ENCODE measurements around the gene STH.

Gene STH

DNA sequence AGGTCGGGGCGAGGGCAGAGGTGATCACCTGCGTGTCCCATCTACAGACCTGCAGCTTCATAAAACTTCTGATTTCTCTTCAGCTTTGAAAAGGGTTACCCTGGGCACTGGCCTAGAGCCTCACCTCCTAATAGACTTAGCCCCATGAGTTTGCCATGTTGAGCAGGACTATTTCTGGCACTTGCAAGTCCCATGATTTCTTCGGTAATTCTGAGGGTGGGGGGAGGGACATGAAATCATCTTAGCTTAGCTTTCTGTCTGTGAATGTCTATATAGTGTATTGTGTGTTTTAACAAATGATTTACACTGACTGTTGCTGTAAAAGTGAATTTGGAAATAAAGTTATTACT lies 28.9 kb downstream of the STH start:
- no peak for DNase-seq (ENCODE audit: low spot score)

DNA sequence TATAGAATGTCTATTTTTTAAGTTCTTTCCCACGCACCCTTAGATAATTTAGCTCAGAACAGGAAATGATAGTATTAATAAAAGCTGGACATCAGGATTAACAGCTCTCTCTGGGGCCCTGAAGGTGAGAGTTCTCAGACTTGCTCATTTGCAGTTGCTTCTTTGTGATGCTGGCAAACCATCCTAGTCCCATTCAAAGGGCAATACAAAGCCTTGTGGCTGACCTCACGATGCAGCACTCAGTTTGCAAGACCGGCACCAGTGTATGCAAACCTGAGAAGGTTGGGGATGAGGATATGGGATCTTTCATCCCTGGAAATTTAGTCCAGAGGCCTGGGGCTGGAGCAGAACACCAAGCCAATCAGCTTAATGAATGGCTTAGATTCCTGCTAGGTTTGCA lies 29.3 kb downstream of the STH start:
- no peak for DNase-seq (ENCODE audit: low spot score)

DNA sequence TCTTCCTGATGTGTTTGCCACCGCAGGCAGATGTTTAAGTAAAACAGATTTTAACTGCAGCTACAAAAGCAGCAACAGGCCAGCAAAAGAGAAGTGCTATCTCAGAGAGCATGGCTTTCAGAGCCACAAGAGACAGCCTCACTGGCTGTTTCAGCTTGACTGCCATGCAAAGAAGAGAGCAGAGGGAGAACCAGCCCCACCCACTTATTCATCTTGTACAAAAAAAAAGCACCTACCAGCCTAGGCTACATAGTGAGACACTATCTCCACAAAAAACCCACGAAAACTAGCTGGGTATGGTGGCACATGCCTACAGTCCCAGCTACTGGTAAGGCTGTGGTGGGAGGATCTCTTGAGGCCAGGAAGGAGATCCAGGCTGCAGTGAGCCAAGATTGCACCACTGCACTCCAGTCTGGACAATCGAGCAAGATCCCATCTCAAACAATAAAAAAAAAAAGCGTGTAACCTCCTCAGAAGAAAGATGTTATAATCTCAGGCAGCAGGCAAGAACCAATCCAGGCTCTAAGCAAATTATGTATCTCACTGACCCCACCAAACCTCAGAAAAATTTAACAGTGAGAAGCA lies 30.0 kb downstream of the STH start:
- peak; percentile 46 for DNase-seq (ENCODE audit: low spot score)

DNA sequence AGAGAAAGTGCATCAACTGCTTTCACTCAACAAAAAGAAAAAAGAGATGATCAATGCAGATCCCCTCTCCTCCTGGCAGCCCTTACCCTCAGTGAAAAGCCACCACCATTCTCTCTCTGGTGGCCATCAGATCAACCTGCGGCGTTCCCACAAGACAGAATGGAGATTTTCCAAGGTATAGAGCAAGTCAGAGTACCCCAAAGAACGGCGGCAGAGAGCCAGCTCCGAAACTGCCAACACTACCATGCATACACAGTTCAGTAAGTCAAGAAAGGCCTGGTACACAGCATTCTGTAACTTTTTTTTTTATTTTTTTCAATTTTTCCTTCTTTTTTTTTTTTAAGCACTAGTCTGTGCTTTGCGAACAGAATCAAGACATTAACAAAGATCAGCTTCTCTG lies 30.6 kb downstream of the STH start:
- no peak for DNase-seq (ENCODE audit: low spot score)

DNA sequence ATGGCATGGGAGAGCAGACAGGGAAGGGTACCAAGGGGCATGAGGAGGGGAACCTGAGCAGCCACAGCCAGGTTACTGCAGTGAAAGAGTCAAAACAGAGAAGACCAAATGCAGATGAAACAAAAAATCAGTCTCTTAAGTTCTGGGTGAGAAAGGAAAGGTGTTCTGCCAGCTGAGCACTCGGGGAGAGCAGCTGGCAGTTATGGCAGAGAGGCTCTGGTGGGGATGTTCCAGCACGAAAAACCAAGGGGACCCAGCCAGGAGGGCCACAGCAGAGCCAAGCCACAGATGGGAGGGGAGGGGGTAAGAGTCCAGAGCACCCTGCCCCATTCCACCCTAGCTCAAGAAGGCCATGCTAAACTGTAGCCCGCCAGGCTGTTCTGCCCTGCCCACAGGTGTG lies 31.7 kb downstream of the STH start:
- DNase-seq (ENCODE audit: low spot score): no peak

DNA sequence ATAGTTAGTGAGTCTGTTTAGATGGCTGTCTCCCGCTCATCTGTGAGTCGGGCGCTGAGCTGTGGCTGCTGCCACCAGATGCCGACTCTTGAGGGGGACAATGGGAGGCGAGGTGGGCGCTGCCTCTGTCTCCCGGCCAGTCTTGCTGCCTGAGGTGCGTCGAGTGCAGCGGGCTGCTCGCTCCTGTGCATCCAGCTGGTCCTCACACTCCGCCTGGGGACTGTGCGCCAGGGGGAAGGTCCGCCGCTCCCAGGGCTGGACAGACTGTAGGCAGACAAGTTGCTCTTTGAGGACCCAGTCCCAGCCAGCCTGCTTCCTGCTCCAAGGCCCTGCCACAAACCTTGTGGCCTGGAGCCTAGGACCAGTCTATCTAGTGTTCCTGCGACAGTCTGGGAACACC lies 32.4 kb downstream of the STH start:
- DNase-seq (ENCODE audit: low spot score): no peak

DNA sequence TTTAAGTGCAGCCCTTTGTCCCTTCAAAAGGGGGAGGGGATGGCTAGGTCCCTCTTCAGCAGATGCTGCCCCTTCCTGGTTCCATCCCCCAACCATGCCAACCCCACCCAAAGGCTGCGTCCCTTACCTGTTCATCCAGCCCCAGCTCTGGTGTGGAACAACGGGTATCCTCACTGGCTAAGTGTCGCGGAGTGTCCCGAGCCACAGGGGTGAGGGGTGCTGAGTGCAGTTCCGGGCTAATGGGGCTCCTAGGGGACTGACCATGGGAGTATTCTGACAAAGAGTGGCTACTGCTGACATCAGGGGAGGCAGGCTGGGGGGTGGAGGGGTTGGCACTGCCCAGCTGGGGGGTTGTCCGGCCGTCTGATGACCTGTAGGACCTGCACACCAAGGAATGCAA lies 32.9 kb downstream of the STH start:
- DNase-seq (ENCODE audit: low spot score): no peak

DNA sequence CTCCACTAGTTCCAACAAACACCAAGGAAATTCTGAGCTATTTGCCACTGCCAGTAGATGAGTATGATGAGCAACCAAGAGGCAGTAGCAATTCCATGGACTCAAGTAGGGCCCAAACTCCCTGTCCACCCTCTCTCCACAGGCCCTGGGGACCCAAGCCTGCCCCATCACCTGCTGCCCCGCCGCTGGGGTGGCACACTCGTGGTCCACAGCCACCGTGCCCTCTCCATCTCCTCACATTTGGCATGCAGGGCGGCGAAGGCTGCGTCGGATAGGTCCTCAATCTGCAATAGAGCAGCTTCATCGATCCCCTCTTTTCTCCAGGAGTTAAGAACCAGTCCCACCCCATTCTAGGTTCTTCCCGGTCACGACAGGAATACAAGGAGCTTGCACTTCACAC lies 33.9 kb downstream of the STH start:
- DNase-seq (ENCODE audit: low spot score): no peak

DNA sequence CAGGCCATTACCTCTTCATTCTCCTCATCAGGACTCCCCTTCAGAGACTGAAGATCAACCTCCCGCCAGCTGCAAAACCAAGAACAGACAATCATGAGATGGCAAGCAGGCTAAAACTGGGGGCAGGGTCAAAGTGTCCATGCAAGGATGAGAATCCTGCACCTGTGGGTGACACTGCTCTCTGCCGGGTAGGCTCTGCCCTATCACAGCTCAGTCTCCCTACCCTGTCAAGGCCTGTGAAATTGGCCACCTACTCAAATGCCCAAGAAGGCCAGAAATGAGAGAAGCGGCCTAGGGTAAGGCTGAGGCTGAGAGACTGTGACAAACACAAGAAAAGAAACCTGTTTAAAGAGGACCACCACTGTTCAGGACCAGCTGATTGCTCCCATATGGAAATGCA lies 34.3 kb downstream of the STH start:
- DNase-seq (ENCODE audit: low spot score): no peak

DNA sequence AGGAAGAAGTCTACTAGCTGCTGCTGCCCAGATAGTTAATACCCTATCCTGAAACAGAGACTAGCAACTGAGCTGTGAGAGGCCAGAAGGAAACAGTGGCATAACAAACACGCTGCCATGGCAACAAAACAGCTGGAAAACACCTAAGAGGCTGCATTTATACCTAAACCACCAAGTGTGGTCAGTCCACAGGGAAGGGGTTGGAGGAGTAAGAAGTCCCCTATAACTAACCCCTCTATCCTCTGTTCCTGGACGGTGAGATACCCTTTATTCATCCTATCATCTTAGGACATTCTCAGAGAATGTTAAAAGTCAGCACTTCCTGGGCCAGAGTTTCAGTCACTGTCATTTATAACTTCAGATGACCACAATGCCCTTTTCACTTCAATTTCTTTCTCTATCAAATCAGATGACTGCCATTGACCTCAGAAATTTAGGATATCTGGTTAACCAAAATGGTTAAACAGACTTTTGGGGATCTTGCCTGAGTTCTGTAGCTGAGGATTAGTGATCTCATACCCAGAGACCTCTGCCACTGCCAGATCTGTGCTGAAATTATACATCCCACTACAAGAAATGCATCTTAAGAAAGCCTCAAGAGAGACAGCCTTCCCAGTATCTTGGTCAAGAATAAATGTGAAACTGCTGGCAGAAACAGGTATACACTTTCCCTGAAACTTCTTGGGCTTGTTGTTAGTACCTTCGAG lies 36.2 kb downstream of the STH start:
- DNase-seq (ENCODE audit: low spot score): no peak

DNA sequence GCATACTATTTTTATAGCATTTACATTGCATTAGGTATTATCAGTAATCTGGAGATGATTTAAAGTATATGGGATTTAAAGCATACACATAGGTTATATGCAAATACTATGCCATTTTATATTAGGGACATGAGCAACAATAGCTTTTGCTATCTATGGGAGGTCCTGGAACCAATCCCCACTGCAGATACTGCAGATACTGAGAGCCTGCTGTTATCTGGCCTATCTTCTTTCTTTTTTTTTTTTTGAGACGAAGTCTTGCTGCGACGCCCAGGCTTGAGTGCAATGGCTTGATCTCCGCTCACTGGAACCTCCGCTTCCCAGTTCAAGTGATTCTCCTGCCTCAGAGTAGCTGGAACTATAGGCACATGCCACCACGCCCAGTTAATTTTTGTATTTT lies 37.4 kb downstream of the STH start:
- DNase-seq (ENCODE audit: low spot score): no peak

DNA sequence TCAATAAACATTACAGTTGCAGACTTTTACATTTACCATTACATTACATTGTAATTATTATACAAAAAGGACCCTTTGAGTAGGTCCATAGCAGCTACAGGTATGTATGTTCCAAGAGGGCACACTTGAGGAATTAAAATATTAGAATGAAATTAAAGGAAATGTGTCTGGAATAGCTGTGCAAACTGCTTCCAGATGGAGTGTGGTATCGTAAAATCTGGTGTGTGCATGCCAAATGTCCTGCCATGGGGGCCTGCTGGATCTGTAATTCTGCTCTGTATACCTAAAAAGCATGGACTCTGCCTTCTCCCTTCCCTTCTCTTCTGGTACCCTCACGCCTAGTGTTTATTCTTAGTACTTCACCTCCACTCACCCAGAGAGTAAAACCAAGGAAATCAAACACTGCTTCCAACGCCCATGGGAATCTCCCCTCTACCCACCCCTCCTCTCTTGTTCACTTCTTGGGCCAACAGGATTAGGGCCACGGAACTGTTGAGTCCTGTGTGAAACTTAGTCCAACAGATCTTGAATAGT lies 38.7 kb downstream of the STH start:
- DNase-seq (ENCODE audit: low spot score): no peak

DNA sequence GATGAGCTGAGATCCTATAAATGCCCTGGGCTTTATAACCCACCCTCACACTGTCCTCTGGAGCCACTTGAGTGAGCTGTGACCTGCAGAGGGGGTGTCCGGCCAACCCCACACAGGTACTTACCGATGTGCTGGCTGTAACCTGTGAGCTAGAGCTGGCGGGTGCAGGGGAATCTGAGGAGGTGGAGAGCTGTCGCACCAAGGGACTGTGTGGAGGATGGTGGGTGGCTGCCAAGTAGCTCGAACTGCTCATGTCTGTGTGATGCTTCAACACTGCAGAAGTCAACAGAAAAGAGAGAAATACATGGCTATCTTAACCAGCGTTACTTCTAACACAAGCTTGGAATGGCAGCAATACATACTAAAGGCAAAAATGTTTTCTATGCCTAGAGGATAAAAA lies 39.4 kb downstream of the STH start:
- no peak for DNase-seq (ENCODE audit: low spot score)

DNA sequence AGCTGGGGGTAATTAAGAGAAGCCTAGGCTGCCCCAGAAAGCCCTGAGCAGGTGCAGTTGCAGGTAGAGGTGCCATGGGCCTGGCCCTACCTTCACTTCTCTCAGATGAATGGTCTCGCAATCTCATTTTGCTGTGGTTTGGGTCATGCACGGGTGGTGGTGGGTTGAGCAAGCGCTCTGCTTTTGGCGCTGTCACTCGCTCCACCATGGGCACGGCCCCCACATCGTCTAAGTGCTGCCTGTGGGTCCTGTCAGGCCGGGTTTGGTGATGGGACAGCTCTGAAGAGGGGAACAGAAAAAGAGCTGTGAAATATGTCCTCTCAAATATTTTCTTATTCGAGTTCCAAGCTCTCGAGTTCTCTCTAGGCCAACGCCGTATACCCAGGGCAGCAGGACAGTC lies 39.9 kb downstream of the STH start:
- no peak for DNase-seq (ENCODE audit: low spot score)

DNA sequence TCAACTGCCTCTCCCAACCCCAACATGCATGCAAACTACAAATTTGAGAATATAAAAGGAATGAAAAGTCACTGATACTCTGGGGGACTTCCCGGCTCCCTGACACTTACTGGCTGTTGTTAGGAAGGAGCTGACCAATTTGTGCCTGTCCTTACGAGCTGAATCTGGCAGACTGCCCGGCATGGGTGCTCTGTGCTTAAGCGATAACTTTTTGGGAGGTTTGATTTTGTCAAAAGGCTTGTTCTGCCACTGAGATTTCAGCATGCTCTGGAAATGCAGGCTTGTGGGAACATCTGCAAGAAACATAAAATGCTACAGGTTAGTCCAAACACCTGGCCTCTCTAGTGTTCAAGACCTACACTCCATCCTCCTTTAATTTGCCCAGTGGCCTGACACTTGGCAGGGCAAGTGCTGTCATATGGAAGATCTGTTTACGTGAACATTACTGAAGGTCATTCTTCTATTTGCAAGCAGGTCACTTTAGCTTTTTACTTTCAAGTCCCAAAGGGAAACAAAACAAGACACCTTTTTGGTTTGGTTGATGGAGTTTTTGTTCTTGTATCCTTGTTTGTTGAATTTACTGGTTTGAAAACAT lies 40.6 kb downstream of the STH start:
- DNase-seq (ENCODE audit: low spot score): no peak

DNA sequence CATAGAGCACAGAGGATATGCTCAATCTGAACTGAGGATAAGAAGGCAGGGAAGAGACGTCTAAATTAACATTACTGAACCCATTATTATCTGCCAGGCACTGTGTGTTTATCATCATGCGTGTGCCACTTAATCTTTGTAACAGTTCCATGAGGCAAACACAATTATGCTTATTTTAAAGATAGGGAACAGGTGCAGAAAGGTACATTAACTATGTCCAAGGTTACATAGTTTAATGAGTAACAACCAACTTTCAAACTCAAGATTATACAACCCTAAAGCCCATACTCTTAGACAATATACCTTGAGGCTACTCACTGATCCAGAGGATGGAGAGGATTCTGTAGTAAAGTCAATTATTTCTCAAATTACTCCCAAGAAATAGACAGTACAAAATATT lies 43.2 kb downstream of the STH start:
- DNase-seq (ENCODE audit: low spot score): no peak

DNA sequence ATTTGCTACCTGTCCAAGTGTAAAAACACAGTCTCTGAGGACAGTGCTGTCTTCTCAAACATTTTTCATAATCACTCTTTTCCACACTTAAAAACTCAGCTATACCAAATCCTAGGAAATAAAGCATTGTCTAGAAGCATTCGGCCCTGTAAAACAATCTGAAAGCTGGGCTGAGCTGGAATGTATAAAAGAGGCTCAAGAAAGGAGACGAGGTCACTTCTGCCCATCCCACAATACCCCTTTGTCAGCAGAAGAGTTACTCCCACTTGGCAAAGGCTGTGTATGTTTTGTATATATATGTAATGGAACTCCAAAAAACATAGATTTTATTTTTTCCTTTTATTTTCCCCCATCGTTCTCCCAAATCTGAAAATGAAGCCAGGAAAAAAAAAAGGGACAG lies 43.9 kb downstream of the STH start:
- no peak for DNase-seq (ENCODE audit: low spot score)

DNA sequence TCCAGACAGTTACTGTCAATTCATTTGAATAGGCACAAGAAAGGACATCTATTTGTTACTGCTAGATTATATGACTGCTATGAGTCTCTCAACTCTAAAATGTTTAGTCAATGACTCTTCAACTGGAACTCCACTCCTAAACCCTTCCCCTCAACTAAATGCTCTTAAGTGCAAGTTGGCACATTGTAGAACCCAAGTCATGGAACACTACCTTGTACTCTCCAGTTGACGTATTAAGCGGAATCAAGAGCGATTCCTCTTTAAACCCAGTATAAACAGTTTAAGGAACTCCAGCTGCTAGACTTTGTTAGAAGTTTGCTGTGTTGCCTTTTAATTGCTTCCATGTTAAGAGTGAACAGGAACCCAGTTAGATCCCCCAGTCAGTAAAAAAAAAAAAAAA lies 44.6 kb downstream of the STH start:
- DNase-seq (ENCODE audit: low spot score): no peak

DNA sequence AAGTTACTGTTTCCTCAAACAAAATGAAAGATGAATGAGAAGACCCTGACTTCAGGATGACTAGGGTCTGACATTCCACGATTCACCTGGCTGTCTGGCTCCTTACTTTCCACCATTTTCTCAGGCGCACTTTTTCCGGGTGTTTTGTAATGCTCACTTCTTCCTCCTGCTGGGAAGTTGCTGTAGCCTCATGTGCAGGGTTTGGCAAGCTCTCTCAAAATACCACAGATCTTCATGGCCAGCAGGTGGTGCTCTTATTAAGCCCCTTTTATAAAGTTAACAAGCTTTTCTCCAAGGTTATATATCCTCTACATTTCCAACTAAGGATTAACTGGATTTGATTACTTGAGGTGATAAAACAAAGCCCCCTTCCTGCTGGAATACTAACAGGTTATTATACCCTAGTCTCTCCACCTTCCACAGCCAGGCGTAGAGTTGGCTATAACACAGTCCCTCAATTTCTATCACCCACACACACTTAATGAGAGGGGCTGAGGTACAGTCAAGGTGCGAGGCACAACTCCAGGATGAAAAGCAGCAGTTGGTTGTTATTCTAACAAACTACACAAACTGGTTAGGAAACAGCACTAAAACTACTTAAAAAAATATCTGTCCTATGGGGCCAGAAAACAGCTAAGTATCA lies 45.4 kb downstream of the STH start:
- peak; percentile 45 for DNase-seq (ENCODE audit: low spot score)

DNA sequence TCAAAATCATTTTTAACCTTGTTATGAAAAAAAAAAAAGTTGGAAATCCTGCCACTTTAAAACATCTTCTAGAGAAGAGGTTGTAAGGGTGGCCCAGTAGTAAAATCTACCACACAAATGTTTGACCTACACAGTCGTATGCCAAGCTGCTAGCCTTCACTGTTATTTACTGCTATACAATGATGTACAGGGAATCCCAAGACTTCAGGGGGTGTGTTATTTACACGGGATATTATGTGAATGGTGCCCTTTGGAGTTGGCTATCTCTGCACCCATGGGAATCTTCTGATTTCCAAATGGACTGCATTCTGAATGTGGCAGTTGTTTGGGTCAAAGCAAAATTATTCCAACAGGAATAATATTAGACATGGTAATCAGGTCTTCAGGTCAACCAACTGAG lies 45.9 kb downstream of the STH start:
- DNase-seq (ENCODE audit: low spot score): no peak

DNA sequence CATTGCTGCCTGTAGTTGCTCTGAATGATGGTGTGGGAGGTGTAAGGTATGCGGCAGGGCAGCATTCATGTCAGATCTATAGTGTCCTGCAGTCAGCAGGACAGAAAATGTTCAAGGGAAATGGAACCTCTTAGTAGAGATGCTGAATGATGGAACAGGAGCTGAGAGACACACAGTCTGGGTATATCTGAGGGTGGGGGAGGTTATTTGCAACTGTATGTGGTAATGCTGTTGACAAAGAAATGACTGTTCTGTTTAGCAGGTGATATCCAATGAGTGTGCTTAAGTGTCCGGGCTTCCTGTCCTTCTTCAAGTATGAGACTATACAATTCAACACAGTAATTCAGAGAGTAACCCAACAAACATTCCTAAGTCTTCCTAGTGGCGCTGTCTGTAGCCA lies 46.6 kb downstream of the STH start:
- no peak for DNase-seq (ENCODE audit: low spot score)

DNA sequence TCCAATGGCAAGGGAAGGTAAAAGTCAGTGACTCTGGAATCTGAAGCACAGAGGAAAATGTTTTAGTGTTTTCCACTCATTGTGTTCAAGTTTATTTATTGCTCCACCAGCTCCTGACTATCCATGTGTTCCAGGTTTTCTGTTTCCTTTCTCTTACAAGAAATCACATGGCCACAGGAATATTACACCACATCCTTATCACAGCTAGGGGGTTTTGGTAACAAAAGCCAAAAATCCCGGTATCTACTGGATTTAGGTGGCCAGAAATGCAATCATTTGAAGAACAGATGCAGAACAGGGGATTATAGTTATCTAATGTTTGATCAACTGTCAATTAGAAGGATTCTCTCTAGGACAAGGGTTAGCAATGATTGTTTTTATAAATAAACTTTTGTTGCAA lies 47.9 kb downstream of the STH start:
- no peak for DNase-seq (ENCODE audit: low spot score)

DNA sequence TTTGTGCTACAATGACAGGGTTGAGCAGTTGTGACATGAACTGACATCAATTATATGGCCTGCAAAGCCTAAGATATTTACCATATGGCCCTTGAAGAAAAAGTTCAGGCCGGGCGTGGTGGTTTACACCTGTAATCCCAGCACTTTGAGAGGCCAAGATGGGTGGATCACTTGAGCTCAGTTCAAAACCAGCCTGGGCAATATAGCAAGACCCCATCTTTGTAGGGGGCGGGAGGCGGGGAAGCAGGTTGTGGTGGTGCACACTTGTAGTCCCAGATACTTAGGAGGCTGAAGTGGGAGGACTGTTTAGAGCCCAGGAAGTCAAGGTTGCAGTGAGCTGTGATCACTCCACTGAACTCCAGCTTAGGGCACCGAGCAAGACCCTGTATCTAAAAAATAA lies 48.3 kb downstream of the STH start:
- no peak for DNase-seq (ENCODE audit: low spot score)
